Activated CD4-positive, alpha-beta T cell treated with anti-CD3 and anti-CD28 coated beads, Interleukin-2, Interleukin-6, amounts not matched to agents 100 ng/mL and 50 ng/mL, durations not matched to agents 16 hours and 8 hours (primary cell): ENCODE measurements around the gene ID4.

Experiments used
- DNase-seq: peaks from one replicate; pipeline ENCODE4 v3.0.0-alpha.2; 2020

Gene ID4

DNA sequence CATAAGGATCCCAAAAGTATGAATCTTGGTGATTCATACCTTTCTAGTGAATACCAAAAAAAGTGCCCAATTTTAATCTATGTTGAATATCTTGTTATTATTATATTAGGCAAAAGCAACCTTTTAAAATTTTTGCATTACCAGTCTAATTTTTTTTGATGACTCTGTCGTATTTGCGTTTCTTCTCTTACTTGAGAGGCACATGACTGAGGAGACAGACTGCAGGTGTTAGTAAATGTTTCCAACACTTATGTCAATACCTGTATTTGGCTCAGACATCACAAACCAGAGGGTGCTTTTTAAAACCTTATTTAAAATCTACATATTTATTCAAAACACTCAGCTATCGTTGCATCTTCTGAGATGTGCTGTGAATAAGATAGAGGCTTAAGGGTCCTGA lies 27.1 kb downstream of the ID4 start:
- DNase-seq: no peak

DNA sequence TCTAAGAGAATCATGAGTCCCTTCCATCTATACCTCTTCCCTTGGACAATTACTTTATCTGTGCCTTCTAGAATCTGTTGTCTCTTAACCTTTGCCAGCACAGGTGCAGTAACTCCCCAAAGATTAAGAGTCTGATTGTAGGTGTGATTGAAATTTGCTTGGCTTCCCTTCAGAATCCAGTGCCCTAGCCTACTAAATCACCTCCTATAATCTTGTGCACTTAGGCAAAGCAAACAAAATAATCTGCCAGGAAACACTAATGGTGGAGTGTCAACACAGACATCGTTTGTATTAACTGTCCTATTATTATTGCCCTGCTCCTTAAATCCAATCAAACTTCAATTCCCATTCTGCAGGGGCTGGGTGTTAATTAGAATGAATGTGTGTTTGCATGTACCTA lies 28.0 kb downstream of the ID4 start:
- DNase-seq: no peak

DNA sequence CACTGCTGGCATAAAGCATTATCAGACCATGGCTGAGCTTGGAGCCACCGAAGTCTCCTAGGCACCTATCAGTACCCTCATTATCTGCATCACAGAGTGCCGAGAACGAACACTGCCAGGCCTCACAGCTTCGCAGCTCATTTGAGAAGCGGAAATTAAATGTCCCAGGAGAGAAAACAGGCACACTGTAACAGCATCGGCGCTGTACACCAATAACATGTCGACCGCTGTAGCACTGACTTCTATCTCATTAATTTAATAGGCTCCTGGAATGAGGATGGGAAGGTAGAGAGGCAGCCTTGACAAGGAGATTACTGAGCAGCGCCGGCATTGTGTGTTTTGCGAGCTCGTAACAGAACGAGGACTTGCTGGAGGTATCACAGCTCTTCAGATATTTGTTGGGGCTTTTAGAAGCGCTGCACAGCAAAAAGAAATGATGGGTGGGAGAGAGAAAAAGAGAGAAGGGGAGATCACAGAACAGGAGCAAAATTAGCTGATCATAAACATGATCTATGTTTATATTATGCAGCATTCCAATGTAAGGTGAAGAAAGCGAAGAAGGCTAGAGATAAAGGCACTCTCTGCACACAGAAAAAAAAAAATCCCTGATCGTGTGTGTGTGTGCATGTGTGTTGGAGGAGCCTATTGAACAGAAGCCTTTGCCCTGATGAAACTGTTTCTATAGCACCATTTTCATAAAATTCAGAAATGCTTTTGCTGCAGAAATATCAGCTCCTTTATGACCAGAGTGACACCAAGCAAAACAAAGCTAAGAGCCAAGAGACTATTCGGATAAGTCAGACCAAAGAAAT lies 29.2 kb downstream of the ID4 start:
- DNase-seq: no peak

DNA sequence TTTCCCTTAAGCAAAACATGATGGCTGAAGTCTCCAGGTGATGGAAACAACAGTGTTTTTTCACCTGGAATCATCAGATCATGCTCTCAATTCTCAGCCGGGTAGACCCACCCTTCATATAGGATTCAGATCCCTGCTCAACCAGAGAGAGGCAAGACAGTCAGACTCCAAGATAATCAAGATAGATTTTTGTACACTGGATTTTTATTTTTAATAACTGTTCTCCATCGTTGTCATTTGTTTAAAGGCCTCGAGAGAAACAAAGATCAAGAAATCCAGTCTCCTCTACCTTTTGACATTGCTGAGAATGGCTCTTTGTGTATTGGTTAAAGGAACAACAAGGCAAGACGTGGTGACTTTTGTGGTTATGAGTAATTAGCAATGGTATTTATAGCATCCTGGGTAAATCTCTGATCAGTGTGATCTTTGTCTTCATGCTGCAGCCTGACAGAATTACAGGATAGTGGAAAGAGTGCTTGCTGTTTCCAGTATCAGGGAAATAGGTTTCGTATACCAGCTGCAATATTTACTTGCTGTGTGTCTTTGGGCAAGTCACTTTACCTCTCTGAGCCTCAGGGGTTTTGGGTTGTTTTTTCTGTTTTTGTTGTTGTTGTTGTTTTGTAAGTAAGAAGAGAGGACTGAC lies 29.9 kb downstream of the ID4 start:
- no peak for DNase-seq

DNA sequence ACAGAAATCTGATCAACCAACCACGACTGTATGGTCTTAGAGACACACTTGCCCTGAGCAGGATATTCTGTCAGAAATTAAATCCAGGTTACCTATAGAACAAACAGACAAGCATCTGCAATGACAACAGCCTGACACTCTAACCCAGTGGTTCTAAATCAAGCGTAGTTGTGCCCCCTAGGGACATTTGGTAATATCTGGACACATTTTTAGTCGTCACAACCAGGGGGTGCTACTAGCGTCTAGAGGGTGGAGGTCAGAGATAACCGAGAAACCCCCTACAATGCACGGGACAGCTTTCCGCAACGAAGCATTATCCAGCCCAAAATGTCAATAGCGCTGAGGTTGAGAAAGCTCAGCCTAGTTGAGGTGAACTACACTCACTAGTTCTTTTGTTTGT lies 32.3 kb downstream of the ID4 start:
- no peak for DNase-seq

DNA sequence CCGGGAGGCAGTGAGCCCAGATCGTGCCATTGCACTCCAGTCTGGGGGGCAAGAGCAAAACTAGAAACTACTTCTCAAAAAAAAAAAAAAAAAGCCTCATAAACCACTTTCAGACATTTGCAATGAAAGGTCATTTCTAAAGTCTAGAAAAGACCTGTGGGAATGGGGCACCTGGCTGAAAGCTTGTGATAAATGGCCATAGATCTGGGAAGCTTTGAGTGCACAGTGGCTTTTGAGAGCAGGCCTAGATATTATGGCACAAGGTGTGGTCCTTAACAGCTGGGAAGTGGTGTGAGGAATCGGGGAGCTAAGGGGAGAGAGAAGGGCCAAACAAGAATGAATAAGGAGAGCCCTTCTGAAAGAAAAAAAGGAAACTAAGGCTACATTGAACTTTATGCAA lies 33.2 kb downstream of the ID4 start:
- no peak for DNase-seq

DNA sequence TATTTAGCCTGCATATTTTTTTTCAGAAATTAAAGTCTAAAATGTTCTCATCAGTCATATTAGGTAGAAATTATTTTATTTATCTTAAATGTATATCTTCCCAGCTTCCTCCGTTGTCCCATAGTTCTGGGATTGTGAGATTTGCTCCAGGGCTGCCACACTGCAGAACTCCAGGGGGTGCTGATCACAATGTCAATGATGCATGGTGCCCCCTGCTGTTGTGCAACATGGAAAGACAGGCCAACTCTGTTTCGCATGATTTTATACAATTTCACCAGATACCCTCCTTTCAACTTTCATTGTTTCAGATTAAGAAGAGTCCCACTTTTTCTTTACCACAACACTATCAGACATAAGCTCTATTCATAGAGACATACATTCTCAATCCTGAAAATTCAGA lies 35.9 kb downstream of the ID4 start:
- no peak for DNase-seq

DNA sequence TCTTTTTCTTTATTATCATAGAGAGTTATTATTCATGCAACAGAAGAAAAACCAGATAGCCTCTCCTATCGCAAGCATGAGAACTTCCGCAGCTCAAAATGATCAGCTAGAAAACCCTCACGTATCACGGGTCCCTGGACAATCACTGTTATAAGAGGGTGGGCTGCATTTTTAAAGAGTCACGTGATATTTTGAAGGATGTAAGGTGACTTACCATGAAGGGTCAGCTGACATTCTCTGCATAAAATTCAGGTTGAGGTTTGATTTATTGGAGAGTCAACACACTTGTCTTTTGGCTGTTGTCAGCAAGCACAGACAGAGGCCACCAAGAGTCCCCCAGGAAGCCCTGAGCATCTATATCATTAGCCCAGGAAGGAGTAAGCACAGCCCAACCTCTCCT lies 39.5 kb downstream of the ID4 start:
- no peak for DNase-seq

DNA sequence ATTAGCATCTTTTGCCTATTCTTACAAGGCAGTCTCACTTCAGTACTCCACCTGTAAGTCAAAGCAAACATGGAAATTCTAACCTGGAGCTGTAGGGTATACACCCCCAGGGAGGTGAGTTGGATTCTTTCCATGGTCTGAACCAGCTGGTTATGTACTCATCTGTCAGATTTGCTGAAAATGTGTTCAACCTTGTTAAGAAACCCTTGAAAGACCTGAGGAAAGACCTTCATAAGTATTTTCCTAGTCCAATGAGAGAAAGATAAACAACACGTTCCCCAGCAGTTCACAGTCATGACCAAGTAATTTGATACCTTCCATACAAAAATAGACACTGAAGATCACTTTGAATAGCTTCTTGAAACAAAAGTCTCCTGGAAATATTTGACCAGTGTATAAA lies 42.5 kb downstream of the ID4 start:
- no peak for DNase-seq

DNA sequence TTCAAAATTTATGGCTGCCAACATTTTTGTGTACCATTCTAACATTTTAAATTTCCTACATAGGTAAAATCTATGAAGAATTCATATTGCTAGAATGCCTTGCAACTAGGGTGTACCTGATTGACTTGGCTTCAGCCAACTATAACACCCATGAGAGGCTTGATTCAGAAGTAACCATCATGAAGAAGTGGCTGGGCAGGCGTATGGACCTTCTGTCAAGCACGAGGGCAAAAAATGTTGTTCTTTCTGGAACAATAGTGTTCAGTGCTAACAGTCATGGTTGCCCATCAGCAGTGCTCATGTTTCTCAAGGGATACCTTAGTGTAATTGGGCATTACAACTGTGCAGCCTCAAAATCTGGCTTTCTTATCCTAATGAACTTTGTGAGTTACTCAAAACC lies 42.9 kb downstream of the ID4 start:
- DNase-seq: no peak

DNA sequence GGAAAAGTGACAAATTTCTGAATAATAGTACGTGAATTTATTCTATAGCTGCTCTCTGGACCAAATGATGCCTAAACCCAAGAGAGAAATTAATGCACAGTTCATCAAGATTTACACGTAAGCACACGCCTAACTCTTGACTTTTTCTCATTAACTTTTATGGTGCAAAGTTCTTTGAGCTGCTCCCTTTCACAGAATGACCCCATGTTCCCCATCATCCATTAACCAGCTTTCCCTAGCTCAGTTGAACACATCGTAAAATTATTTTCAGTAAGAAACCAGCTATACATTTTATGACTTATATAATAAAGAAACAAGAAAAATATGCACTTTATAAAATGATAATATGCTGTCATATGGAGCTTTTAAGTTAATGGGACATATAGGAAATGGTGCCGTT lies 54.3 kb downstream of the ID4 start:
- DNase-seq: no peak
